Muscle of arm (tissue), 12 donors: ENCODE results near the gene RHOBTB3. TPM values are rescaled to one million over a fixed set of nuclear protein-coding genes. Genes with fewer than 3 reads are reported as not detected.
"Not testable (repeated sequence)": the region's sequence is repeated elsewhere in the genome, so short reads cannot be mapped to it uniquely, and the experiment has no call there.

Experiments used
- DNase-seq: peaks from one replicate; pipeline ENCODE4 v3.0.0-alpha.2; 2013
- polyA plus RNA-seq, 12 donors: library from polyadenylated mRNA; unstranded; fragments of 120-200 nt; gene quantifications; one replicate each; pipeline ENCODE4 v1.2.1, GENCODE V29; 2013; ENCODE audit not compliant: insufficient read length in 12 of 12

RHOBTB3 gene
- polyA plus RNA-seq, 12 donors, result 69.3 to 137 (median 113) TPM; not detected in 1

- DNase-seq, result no peak
Observed at GRCh38 chr5:95711501-95712346, 19.4 kb upstream of the RHOBTB3 start.

- DNase-seq, result no peak
Observed at GRCh38 chr5:95712347-95712958, 18.7 kb upstream of the RHOBTB3 start.

GRCh38 chr5:95713246-95713645 lies 17.9 kb upstream of the RHOBTB3 start:
- not testable (repeated sequence) for DNase-seq

GRCh38 chr5:95713960-95714710 lies 17.0 kb upstream of the RHOBTB3 start:
- no peak for DNase-seq

GRCh38 chr5:95715799-95716461 lies 15.2 kb upstream of the RHOBTB3 start:
- no peak for DNase-seq

- no peak for DNase-seq
Observed at GRCh38 chr5:95717439-95717838, 13.7 kb upstream of the RHOBTB3 start.

GRCh38 chr5:95718203-95718602 lies 12.9 kb upstream of the RHOBTB3 start:
- DNase-seq, result no peak

GRCh38 chr5:95718738-95719137 lies 12.4 kb upstream of the RHOBTB3 start:
- no peak for DNase-seq

GRCh38 chr5:95720094-95720786 lies 10.9 kb upstream of the RHOBTB3 start:
- no peak for DNase-seq

- DNase-seq, result no peak
Observed at GRCh38 chr5:95721582-95722295, 9.4 kb upstream of the RHOBTB3 start.

- no peak for DNase-seq
Observed at GRCh38 chr5:95723632-95724369, 7.3 kb upstream of the RHOBTB3 start.

GRCh38 chr5:95725071-95725820 lies 5.9 kb upstream of the RHOBTB3 start:
- DNase-seq, result no peak

- no peak for DNase-seq
Observed at GRCh38 chr5:95725937-95726810, 5.0 kb upstream of the RHOBTB3 start.

GRCh38 chr5:95726811-95727763 lies 4.0 kb upstream of the RHOBTB3 start:
- DNase-seq, result no peak

GRCh38 chr5:95727764-95728191 lies 3.4 kb upstream of the RHOBTB3 start:
- no peak for DNase-seq

GRCh38 chr5:95728494-95729114 lies 2.5 kb upstream of the RHOBTB3 start:
- no peak for DNase-seq
